GM18502 (cell line): ENCODE measurements around the gene C5orf52.
A peak's percentile ranks its signal among the peaks of the same experiment; 100 is the strongest.

Experiments used
- ATAC-seq: cut with Tn5 transposase; IDR thresholded peaks from one replicate; pipeline ENCODE4 v1.9.1; 2021; ENCODE audit warnings: mild to moderate bottlenecking; ENCODE audit not compliant: unreplicated experiment, poor library complexity

C5orf52 gene

GRCh38 chr5:157670662-157671591, at the start of gene C5orf52:
TSS of gene C5orf52 (plus strand) at chr5:157671533. CDS start at chr5:157671615, 82 bp downstream.
- peak; percentile 55 for ATAC-seq

DNA sequence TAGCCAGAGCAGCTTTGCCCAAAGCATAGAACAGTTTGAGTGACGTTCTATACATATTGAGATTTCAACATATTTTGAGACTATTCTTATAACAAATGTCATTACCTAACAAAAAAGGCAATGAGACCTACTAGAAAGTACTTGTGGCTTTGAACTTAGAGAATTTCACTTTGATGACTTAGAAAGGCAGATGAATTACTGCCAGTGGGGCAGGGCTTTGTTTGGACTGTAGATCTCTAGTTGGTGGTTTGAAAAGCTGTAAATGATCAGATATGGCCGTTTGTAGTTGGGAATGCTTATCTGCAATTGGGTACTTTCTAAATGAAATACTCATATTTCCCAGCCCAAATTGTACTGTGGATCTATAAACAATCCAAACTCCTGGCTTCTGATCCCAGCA, 47.2 kb upstream of the C5orf52 start:
- ATAC-seq: no peak

GRCh38 chr5:157626831-157627230, 44.5 kb upstream of the C5orf52 start:
- no peak for ATAC-seq

- ATAC-seq: no peak
These were observed 41.0 kb upstream of the C5orf52 start for GRCh38 chr5:157630341-157630740.

DNA sequence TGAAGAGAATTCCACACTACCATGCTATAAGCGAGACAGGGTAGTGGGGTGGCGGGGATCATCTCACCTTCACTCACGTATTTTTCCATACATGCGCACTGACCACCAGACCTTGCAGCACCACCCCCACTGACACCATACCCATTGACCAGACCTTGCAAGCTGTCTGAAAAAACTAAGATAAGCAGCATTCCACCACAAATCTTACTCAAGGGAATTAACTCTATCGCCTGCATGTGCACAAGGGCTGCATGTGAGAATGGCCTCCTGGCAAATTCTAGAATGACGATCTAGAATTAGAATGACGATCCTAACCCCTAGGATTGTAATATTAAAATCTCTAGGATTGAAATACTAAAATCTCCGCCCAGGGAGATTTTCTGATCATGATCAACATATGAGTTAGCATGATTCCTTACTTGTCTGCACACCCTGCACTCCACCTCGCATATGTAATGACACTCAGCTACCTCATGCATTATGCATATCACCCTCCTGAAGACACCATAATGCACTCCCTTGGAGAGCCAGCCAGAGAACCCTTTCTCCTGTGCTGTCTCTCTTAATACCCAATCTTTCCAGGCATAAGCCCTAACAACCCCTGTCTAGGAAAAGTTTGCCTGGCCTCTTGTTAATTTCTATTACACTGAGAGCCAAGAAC, 30.8 kb upstream of the C5orf52 start:
- ATAC-seq: no peak

DNA sequence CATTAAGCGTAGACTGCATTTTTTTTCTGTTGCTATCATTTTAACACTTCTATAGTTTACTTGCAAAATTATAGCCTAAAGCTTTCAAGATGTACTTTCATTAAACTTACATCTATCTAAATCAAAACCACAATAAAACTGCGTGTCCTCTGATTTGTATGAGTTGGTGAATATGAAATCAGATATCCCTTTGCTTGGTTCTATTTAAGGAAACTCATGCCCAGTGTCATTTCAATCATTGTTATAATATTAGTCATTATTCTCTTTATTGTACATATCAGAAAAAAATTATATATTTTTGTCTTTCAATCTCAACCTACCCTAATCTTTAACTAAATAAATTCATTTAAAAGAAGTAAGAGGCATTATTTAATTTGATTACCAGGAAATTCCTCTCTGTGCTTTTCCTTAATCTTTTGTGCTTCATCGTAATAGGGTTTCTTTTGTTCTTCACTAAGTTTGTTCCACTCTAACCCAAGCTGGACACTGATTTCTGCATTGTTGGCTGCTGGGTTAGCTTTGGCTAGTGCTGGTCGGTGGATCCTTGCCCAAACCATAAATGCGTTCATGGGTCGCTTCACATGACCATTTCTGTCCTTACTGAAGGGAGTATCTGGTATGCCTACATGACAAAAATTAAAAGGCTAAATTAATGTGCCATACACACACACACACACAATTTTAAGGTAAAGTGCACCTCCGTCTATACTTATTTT, 22.9 kb upstream of the C5orf52 start:
- no peak for ATAC-seq

GRCh38 chr5:157649101-157649500, 22.2 kb upstream of the C5orf52 start:
- ATAC-seq: no peak

DNA sequence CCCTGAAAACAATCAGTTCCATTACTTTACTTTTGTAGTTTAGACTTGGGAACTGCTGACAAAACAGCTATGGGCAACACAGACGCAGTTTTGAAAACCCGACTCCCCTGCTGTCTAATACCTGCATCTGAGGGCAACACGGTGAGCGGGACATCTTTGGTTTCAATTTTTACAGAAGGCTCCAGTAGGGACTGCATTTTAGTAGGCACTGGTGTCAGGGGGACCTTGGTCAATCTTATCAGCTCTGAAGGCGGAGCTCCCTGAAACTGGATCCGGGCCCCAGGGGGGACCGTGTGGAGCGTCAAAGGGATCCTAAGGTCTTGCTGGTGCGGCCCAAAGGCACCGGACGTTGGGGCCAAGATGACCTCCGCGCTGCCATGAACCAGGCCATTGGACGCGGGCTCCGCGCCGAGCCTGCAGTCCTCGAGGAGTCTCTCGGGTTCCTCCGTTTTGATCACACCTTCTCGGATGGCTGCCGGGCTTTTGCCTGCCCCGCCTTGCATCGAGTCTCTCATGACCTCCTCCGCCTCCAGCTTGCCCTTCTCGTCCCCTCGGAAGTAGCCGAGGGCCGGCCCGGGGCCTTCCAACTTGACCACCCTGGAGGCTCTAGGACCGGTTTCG, 20.2 kb upstream of the C5orf52 start:
- no peak for ATAC-seq

- peak; percentile 89 for ATAC-seq
These were observed 19.5 kb upstream of the C5orf52 start for GRCh38 chr5:157651623-157652376.

GRCh38 chr5:157652377-157652692, 19.0 kb upstream of the C5orf52 start, which contains the start of gene SOX30:
TSS of gene SOX30 (minus strand) at chr5:157652438. CDS start at chr5:157652078, 360 bp downstream.
- ATAC-seq: no peak

- ATAC-seq: no peak
These were observed 13.8 kb upstream of the C5orf52 start for GRCh38 chr5:157657516-157657915.

GRCh38 chr5:157658893-157659292, 12.4 kb upstream of the C5orf52 start:
- ATAC-seq: no peak

GRCh38 chr5:157659868-157660660, 11.3 kb upstream of the C5orf52 start:
- no peak for ATAC-seq

- no peak for ATAC-seq
These were observed 5.8 kb upstream of the C5orf52 start for GRCh38 chr5:157665467-157666070.

- ATAC-seq: no peak
These were observed 3.0 kb upstream of the C5orf52 start for GRCh38 chr5:157668356-157668755.

DNA sequence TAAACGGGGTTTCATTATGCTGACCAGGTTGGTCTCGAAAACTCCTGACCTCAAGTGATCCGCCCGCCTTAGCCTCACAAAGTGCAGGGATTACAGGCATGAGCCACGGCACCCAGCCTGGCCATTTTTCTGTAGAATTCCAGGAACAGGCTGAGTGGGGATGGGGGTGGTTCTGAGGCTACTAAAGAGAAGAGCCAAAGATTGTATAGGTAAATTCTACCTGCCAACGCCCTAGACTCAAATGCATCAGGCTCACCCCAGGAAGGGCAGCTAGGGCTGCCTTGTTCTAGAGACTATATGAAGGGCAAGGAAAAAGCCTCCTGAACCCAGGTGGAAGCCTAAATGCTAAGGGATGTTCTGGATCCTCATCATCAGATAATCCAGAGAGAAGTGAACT, 1.6 kb upstream of the C5orf52 start:
- no peak for ATAC-seq

DNA sequence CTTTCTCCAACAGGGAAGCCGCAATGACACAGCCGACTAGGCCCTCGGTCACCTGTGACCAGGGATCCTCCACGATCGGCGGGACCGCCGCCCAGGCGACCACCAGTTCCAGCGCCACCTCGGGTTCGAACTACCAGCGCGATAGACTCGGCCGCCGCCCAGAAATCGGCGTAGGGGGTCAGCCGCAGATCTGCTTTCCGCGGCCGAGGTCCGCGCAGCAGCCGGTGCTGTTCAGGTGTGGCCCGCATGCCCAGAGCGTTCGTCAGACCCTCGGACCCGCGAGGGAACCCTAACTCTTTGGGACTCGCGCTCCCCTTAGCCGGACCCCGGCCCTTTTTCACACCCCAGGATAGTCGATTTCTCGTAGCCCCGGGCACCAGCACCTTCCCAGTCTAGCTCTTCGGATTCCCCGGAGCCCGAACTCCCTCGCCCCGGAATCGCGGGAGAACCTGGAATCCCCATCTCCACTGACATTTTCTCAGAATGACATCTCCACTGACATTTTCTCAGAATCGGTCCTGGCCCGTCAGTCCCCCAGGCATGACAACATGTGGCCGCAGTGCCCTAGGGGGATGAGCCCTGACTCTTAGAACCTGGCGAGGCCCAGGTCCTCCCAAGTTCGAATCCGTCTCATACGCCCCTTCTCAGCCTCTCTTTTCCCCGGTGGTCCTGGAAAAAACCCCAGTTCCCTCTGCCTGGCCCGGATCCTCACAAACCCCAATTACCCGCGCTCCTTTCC, 428 bp downstream of the C5orf52 start:
- ATAC-seq: no peak

DNA sequence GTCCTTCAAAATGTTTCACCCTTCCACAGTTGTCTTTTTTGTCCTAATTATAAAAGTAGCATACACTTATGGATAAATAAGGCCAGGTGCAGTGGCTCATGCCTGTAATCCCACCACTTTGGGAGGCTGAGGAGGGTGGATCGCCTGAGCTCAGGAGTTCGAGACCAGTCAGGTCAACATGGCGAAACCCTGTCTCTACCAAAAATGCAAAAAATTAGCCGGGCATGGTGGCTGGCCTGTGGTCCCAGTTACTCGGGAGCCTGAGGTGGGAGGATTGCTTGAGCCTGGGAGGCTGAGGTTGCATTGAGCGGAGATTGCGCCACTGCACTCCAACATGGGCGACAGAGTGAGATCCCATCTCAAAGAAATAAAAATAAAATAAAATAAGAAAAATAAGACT, 1.6 kb downstream of the C5orf52 start:
- ATAC-seq: no peak
